Adrenal gland (tissue), 12 donors: ENCODE measurements around the gene G2E3. TPM values are rescaled to one million over a fixed set of nuclear protein-coding genes. Genes with fewer than 3 reads are reported as not detected.
"Not testable (repeated sequence)": the region's sequence is repeated elsewhere in the genome, so short reads cannot be mapped to it uniquely, and the experiment has no call there.

Experiments
- DNase-seq, 7 donors: peaks; one replicate each; pipeline ENCODE4 v3.0.0-alpha.2; 2019 to 2020
- H3K27ac ChIP-seq, 5 donors: fragments of 200-600 bp; sonication (generic) in 4 of 5; 1 replicate in 3 of 5; 2 replicates in 2 of 5; pipeline versions ENCODE4 v1.5.1 to v1.8.0; 2016 to 2020; ENCODE audit warnings: mild to moderate bottlenecking in 1 of 5
- H3K27me3 ChIP-seq: fragments of 200-600 bp; 2 replicates; pipeline ENCODE4 v1.8.0; 2021
- H3K36me3 ChIP-seq, 2 donors: fragments of 200-600 bp; replicated peaks in 1 of 2; 1 replicate in 1 of 2; 2 replicates in 1 of 2; pipeline versions ENCODE4 v1.5.1 to v1.8.0; 2018 to 2022
- H3K4me1 ChIP-seq, 2 donors: fragments of 200-600 bp; replicated peaks in 1 of 2; 1 replicate in 1 of 2; 2 replicates in 1 of 2; pipeline versions ENCODE4 v1.5.1 to v1.8.0; 2018 to 2021
- H3K4me3 ChIP-seq, 4 donors: fragments of 200-600 bp; sonication (generic) in 3 of 4; one replicate each; pipeline ENCODE4 v1.5.1; 2016 to 2018
- H3K9me3 ChIP-seq, 3 donors: fragments of 200-600 bp; sonication (generic) in 1 of 3; replicated peaks in 1 of 3; 1 replicate in 2 of 3; 2 replicates in 1 of 3; pipeline versions ENCODE4 v1.5.1 to v1.8.0; 2016 to 2021
- CTCF ChIP-seq, 6 experiments: fragments of 450-650 bp in 4 of 6; fragments of 200-600 bp in 2 of 6; sonication (generic) in 1 of 6; IDR thresholded peaks; 1 replicate in 5 of 6; 2 replicates in 1 of 6; pipeline versions ENCODE4 v1.5.1 to v1.8.0; 2016 to 2021; ENCODE audit warnings: antibody characterized with exemption in 6 of 6, mild to moderate bottlenecking in 2 of 6, moderate library complexity in 1 of 6
- POLR2A ChIP-seq, 2 donors: fragments of 450-650 bp; IDR thresholded peaks; one replicate each; pipeline ENCODE4 v1.6.1; 2017; ENCODE audit warnings: antibody characterized with exemption in 2 of 2, mild to moderate bottlenecking in 2 of 2, moderate library complexity in 1 of 2
- WGBS, 4 donors: extraction: QIAGEN DNeasy Blood & Tissue Kit in 2 of 4; methylation state at CpG; one replicate each; pipeline versions ENCODE4 v1.1.5 to v1.1.7; 2013 to 2017; 5-methylcytosine and 5-hydroxymethylcytosine counted together
- intact Hi-C, 2 donors: fragments of 100-400 bp; cut with DNase I; formaldehyde crosslinking; loops; one replicate each; pipeline versions ENCODE4 v1.14.1 to v1.15.0; 2022 to 2023
- polyA plus RNA-seq, 3 donors: library from polyadenylated mRNA; stranded (reverse); fragments of 200-250 nt in 2 of 3; fragments of 350-450 nt in 1 of 3; fragmentation: Illumina TruSeq in 1 of 3; extraction: RNeasy Lipid Tissue Mini Kit (QIAGEN cat#74804) in 1 of 3; gene quantifications; one replicate each; pipeline ENCODE4 v1.2.3, GENCODE V29; 2013 to 2014
- total RNA-seq, 9 donors: library from RNA; depleted of rRNA in 4 of 9; stranded (reverse); fragments of >200 nt in 4 of 9; fragments of 120-200 nt in 1 of 9; fragmentation: NEBNext Ultra II Directional in 1 of 9; extraction: Animal tissue kit (Norgen Biotek cat#: 25700) in 1 of 9; gene quantifications; one replicate each; pipeline versions ENCODE4 v1.1.0 to v1.2.4, GENCODE V29; 2013 to 2023
- donor health status: healthy with polysubstance abuse.
- donor health status: Bipolar disorder and iron deficiency.
- donor health status: DM: yes; HTN: yes; CAD: no.
- donor health status: DM: no; HTN: no; CAD: no.
- donor health status: DM: no; HTN: no; CAD: no.
- donor health status: DM: yes; HTN: yes; CAD: no.

The G2E3 gene
- total and polyA plus RNA-seq, 12 donors = 2.4 to 18.4 (median 9.7) TPM

GRCh38 chr14:30533126-30533525 lies 25.8 kb upstream of the G2E3 start:
- Histone ChIP-seq H3K9me3 (no peaks in the 10 kb centered on the region), H3K4me1 (no peaks in the 10 kb centered on the region), H3K4me3 (no peak overlapping the region), H3K36me3 (no peaks in the 10 kb centered on the region), H3K27me3 (no peaks in the 10 kb centered on the region), H3K27ac (no peak overlapping the region)
- 97 to 100% (median 100%) methylated on average over 1 of the region's 1 CpG for WGBS, 4 donors
- TF ChIP-seq CTCF (IDR thresholded peaks at IDR 0.05) = no peak
- TF ChIP-seq POLR2A (IDR thresholded peaks at IDR 0.05) = no peak
- intact Hi-C loops = no loop called here
- no peak for DNase-seq

GRCh38 chr14:30541318-30541717 lies 17.6 kb upstream of the G2E3 start:
- no peaks in the 10 kb centered on the region for H3K36me3 ChIP-seq
- no peaks in the 10 kb centered on the region for H3K27me3 ChIP-seq
- intact Hi-C loops = no loop called here
- no peak for DNase-seq
- H3K27ac ChIP-seq = no peak overlapping the region
- H3K4me1 ChIP-seq = no peaks in the 10 kb centered on the region
- no peaks in the 10 kb centered on the region for H3K9me3 ChIP-seq
- no peak for TF ChIP-seq POLR2A (IDR thresholded peaks at IDR 0.05)
- no peak for TF ChIP-seq CTCF (IDR thresholded peaks at IDR 0.05)
- no peak overlapping the region for H3K4me3 ChIP-seq
- WGBS, 4 donors = 85 to 95% (median 91%) methylated on average over 1 of the region's 1 CpG

GRCh38 chr14:30546735-30547134 lies 12.2 kb upstream of the G2E3 start:
- H3K27ac ChIP-seq, H3K4me1 ChIP-seq, intact Hi-C loops, DNase-seq, H3K9me3 ChIP-seq, H3K36me3 ChIP-seq, H3K27me3 ChIP-seq, H3K4me3 ChIP-seq: not testable (repeated sequence)
- WGBS, 4 donors = 70 to 91% (median 82%) methylated on average over 3 to 4 of the region's 4 CpGs

- Histone ChIP-seq H3K4me3 (no peak overlapping the region), H3K9me3 (no peaks in the 10 kb centered on the region), H3K4me1 (no peaks in the 10 kb centered on the region), H3K36me3 (no peaks in the 10 kb centered on the region), H3K27me3 (no peaks in the 10 kb centered on the region), H3K27ac (no peak overlapping the region)
- TF ChIP-seq POLR2A (IDR thresholded peaks at IDR 0.05) (no peak), CTCF (IDR thresholded peaks at IDR 0.05) (no peak)
- intact Hi-C loops = no loop called here
- no peak for DNase-seq
- 93 to 96% (median 94%) methylated on average over 16 to 40 of the region's 40 CpGs for WGBS, 4 donors
Measured at GRCh38 chr14:30547388-30548048, 11.4 kb upstream of the G2E3 start.

- intact Hi-C loops = no loop called here
- Histone ChIP-seq H3K4me1 (no peaks in the 10 kb centered on the region), H3K27me3 (no peaks in the 10 kb centered on the region), H3K9me3 (no peaks in the 10 kb centered on the region), H3K36me3 (no peaks in the 10 kb centered on the region), H3K27ac (no peak overlapping the region), H3K4me3 (no peak overlapping the region)
- no peak for DNase-seq
- TF ChIP-seq POLR2A (IDR thresholded peaks at IDR 0.05) (no peak), CTCF (IDR thresholded peaks at IDR 0.05) (no peak)
Measured at GRCh38 chr14:30550335-30550734, 8.6 kb upstream of the G2E3 start.
